CD4-positive, alpha-beta T cell treated with Interleukin-2 at 100 ng/mL for 4 hours (primary cell): ENCODE results near the gene APEX2.
A peak's percentile ranks its signal among the peaks of the same experiment; 100 is the strongest.
"Not testable (repeated sequence)": the region's sequence is repeated elsewhere in the genome, so short reads cannot be mapped to it uniquely, and the experiment has no call there.

Experiments
- DNase-seq: peaks from one replicate; pipeline ENCODE4 v3.0.0-alpha.2; 2020; ENCODE audit warnings: low spot score

APEX2 gene

GRCh38 chrX:55011294-55011693 lies 11.1 kb downstream of the APEX2 start:
- DNase-seq, result no peak

GRCh38 chrX:55014897-55015299 lies 14.7 kb downstream of the APEX2 start:
- DNase-seq, result no peak

- no peak for DNase-seq
Measured at GRCh38 chrX:55026143-55026542, 26.0 kb downstream of the APEX2 start.

- DNase-seq, result no peak
Measured at GRCh38 chrX:55026840-55027239, 26.7 kb downstream of the APEX2 start.

- no peak for DNase-seq
Measured at GRCh38 chrX:55028040-55028439, 27.9 kb downstream of the APEX2 start.

- DNase-seq, result no peak
Measured at GRCh38 chrX:55028611-55029010, 28.4 kb downstream of the APEX2 start.

GRCh38 chrX:55029291-55029690 lies 29.1 kb downstream of the APEX2 start:
- no peak for DNase-seq

GRCh38 chrX:55030271-55031205 lies 30.4 kb downstream of the APEX2 start, which contains the start of gene ALAS2:
ALAS2 (minus strand) TSS chrX:55030977; CDS start chrX:55026000, 4,977 bp downstream.
- DNase-seq, result no peak

- no peak for DNase-seq
Measured at GRCh38 chrX:55033429-55033828, 33.3 kb downstream of the APEX2 start.

GRCh38 chrX:55039471-55039870 lies 39.3 kb downstream of the APEX2 start:
- no peak for DNase-seq

GRCh38 chrX:55041514-55041913 lies 41.4 kb downstream of the APEX2 start:
- DNase-seq, result no peak

- not testable (repeated sequence) for DNase-seq
Measured at GRCh38 chrX:55050599-55050998, 50.4 kb downstream of the APEX2 start.

- DNase-seq, result peak; percentile 72
Measured at GRCh38 chrX:55056820-55057674, 56.9 kb downstream of the APEX2 start.

- peak; percentile 62 for DNase-seq
Measured at GRCh38 chrX:55057675-55058249, 57.6 kb downstream of the APEX2 start.
